Tibial nerve (tissue), 4 donors: ENCODE data around the gene PIK3CD. TPM values are rescaled to one million over a fixed set of nuclear protein-coding genes. Genes with fewer than 3 reads are reported as not detected.

ENCODE experiments used
- DNase-seq, 2 donors: peaks; one replicate each; pipeline ENCODE4 v3.0.0-alpha.2; 2019; ENCODE audit warnings: low spot score in 2 of 2
- H3K27ac ChIP-seq, 4 donors: fragments of 200-600 bp; sonication (generic) in 3 of 4; one replicate each; pipeline ENCODE4 v1.5.1; 2017 to 2019; ENCODE audit warnings: mild to moderate bottlenecking in 1 of 4
- H3K27me3 ChIP-seq, 2 donors: fragments of 200-600 bp; sonication (generic) in 1 of 2; one replicate each; pipeline versions ENCODE4 v1.5.1 to v1.6.0; 2017 to 2019
- H3K36me3 ChIP-seq, 3 donors: fragments of 200-600 bp; sonication (generic); one replicate each; pipeline ENCODE4 v1.5.1; 2018 to 2019
- H3K4me1 ChIP-seq, 4 donors: fragments of 200-600 bp; sonication (generic) in 3 of 4; one replicate each; pipeline ENCODE4 v1.5.1; 2017 to 2019
- H3K4me3 ChIP-seq, 4 donors: fragments of 200-600 bp; sonication (generic) in 3 of 4; one replicate each; pipeline ENCODE4 v1.5.1; 2017 to 2019; ENCODE audit warnings: mild to moderate bottlenecking in 1 of 4, moderate library complexity in 1 of 4
- H3K9me3 ChIP-seq, 4 donors: fragments of 200-600 bp; sonication (generic) in 3 of 4; one replicate each; pipeline ENCODE4 v1.5.1; 2017 to 2019
- CTCF ChIP-seq, 5 experiments: fragments of 200-600 bp in 3 of 5; fragments of 450-650 bp in 2 of 5; sonication (generic) in 3 of 5; IDR thresholded peaks; one replicate each; pipeline ENCODE4 v1.5.1; 2016 to 2019; ENCODE audit warnings: antibody characterized with exemption in 5 of 5, mild to moderate bottlenecking in 3 of 5, moderate library complexity in 2 of 5
- EP300 ChIP-seq, 2 donors: sonication (generic); formaldehyde crosslinking; IDR thresholded peaks; one replicate each; pipeline ENCODE4 v1.6.1; 2017; ENCODE audit warnings: antibody characterized with exemption in 2 of 2, mild to moderate bottlenecking in 1 of 2
- POLR2A ChIP-seq, 2 donors: fragments of 450-650 bp; IDR thresholded peaks; one replicate each; pipeline ENCODE4 v1.6.1; 2017; ENCODE audit warnings: antibody characterized with exemption in 2 of 2, mild to moderate bottlenecking in 2 of 2, moderate library complexity in 2 of 2
- WGBS, 2 donors: methylation state at CpG; one replicate each; pipeline ENCODE4 v1.1.5; 2018; 5-methylcytosine and 5-hydroxymethylcytosine counted together
- total RNA-seq, 4 donors: library from RNA; depleted of rRNA; stranded (reverse); fragments of >200 nt; gene quantifications; one replicate each; pipeline ENCODE4 v1.1.0, GENCODE V29; 2016

PIK3CD gene
- total RNA-seq, 4 donors from 2014 or later: 6.9 to 18.0 (median 10.2) TPM

GRCh38 chr1:9603766-9604753 is 47.5 kb upstream of the PIK3CD start:
- Histone ChIP-seq H3K27ac (no peak overlapping the region), H3K4me1 (no peaks in the 10 kb centered on the region), H3K9me3 (no peaks in the 10 kb centered on the region), H3K27me3 (no peaks in the 10 kb centered on the region), H3K4me3 (no peak overlapping the region), H3K36me3 (peaks cover 0 to 100% (median 0%) of the 10 kb centered on the region in 3 donors)
- no peak for DNase-seq
- TF ChIP-seq CTCF (IDR thresholded peaks at IDR 0.05) (no peak), POLR2A (IDR thresholded peaks at IDR 0.05) (no peak)
- WGBS, 2 donors: 92% methylated on average over 39 to 41 of the region's 42 CpGs

GRCh38 chr1:9604836-9605235 is 46.7 kb upstream of the PIK3CD start:
- no peak overlapping the region for H3K27ac ChIP-seq
- H3K4me1 ChIP-seq: no peaks in the 10 kb centered on the region
- H3K4me3 ChIP-seq: no peak overlapping the region
- TF ChIP-seq POLR2A (IDR thresholded peaks at IDR 0.05): no peak
- no peak for TF ChIP-seq CTCF (IDR thresholded peaks at IDR 0.05)
- TF ChIP-seq EP300 (IDR thresholded peaks at IDR 0.05): no peak
- no peaks in the 10 kb centered on the region for H3K27me3 ChIP-seq
- DNase-seq: no peak
- 88 to 93% methylated on average over 15 of the region's 15 CpGs for WGBS, 2 donors
- no peaks in the 10 kb centered on the region for H3K9me3 ChIP-seq
- H3K36me3 ChIP-seq: peaks cover 0 to 100% (median 0%) of the 10 kb centered on the region in 3 donors

GRCh38 chr1:9605946-9606455 is 45.5 kb upstream of the PIK3CD start:
- no peak for TF ChIP-seq EP300 (IDR thresholded peaks at IDR 0.05)
- TF ChIP-seq CTCF (IDR thresholded peaks at IDR 0.05): no peak
- TF ChIP-seq POLR2A (IDR thresholded peaks at IDR 0.05): no peak
- Histone ChIP-seq H3K4me1 (no peaks in the 10 kb centered on the region), H3K27me3 (no peaks in the 10 kb centered on the region), H3K9me3 (no peaks in the 10 kb centered on the region), H3K4me3 (no peak overlapping the region), H3K36me3 (peaks cover 0 to 100% (median 0%) of the 10 kb centered on the region in 3 donors), H3K27ac (no peak overlapping the region)
- DNase-seq: no peak
- 92 to 98% methylated on average over 14 of the region's 14 CpGs for WGBS, 2 donors

- no peak for DNase-seq
- TF ChIP-seq CTCF (IDR thresholded peaks at IDR 0.05) (no peak), POLR2A (IDR thresholded peaks at IDR 0.05) (no peak), EP300 (IDR thresholded peaks at IDR 0.05) (no peak)
- Histone ChIP-seq H3K4me3 (no peak overlapping the region), H3K27ac (no peak overlapping the region), H3K9me3 (no peaks in the 10 kb centered on the region), H3K4me1 (no peaks in the 10 kb centered on the region), H3K27me3 (no peaks in the 10 kb centered on the region), H3K36me3 (peaks cover 0 to 100% (median 0%) of the 10 kb centered on the region in 3 donors)
- 85 to 93% methylated on average over 21 of the region's 21 CpGs for WGBS, 2 donors
Observed at GRCh38 chr1:9606458-9606857, 45.1 kb upstream of the PIK3CD start.

GRCh38 chr1:9606948-9607347 is 44.6 kb upstream of the PIK3CD start:
- 75 to 83% methylated on average over 10 of the region's 10 CpGs for WGBS, 2 donors

More at GRCh38 chr1:9606948-9607347, 44.6 kb upstream of the PIK3CD start:
- Histone ChIP-seq H3K27me3 (no peaks in the 10 kb centered on the region), H3K4me1 (no peaks in the 10 kb centered on the region), H3K36me3 (peaks cover 0 to 100% (median 0%) of the 10 kb centered on the region in 3 donors), H3K4me3 (no peak overlapping the region), H3K9me3 (no peaks in the 10 kb centered on the region), H3K27ac (no peak overlapping the region)
- DNase-seq: no peak
- TF ChIP-seq CTCF (IDR thresholded peaks at IDR 0.05) (no peak), POLR2A (IDR thresholded peaks at IDR 0.05) (no peak), EP300 (IDR thresholded peaks at IDR 0.05) (no peak)
